Stimulated activated CD4-positive, alpha-beta T cell treated with anti-CD3 and anti-CD28 coated beads, Interleukin-1b, Interleukin-23, amount 100 ng/mL, for 1 hour (primary cell): ENCODE data around the gene TTC9.

ENCODE experiments used
- DNase-seq, 2 donors: peaks; one replicate each; pipeline ENCODE4 v3.0.0-alpha.2; 2020; ENCODE audit warnings: low read depth in 2 of 2

Gene TTC9

GRCh38 chr14:70645892-70646291, 4.2 kb downstream of the TTC9 start:
- DNase-seq: no peak

GRCh38 chr14:70646705-70647104, 5.0 kb downstream of the TTC9 start:
- no peak for DNase-seq

DNA sequence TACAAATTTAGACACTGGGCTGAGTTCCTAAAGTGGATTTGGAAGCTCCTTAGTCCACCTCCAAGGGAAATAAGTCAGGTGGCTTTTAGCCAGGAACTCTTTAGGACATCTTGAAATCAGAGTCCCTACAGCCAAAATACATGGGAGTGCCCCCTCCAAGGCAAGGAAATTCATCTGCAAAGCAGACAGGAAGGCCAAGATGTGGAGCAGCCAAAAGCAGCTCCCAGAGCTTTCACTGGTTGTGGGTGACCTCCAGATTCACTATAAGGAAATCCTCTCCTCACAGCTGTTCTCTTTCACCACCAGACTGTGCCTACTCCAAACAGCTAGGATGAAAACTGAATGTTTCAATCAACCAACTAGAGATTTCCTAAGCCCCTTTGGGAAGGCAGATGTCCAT, 6.6 kb downstream of the TTC9 start:
- no peak for DNase-seq

- no peak for DNase-seq
Observed at GRCh38 chr14:70649803-70650202, 8.1 kb downstream of the TTC9 start.

DNA sequence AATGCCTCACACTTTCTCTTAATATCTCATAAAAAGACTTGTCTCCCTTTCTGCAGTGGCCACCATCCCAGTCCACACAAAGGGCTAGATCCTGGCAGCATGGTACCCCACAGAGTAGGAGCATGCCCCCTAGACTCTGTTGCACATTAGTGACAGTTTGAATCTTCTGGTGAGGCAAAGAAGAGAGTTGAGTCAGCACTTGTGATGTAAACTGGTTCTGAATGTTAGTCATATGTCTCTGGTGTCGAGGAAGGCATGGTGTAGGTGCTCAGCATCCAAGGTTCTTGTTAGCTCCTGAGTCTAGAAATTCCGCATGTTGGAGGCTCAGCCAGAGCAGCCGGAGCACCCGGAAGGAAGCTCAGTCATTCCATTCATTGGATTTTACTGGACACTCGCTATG, 9.8 kb downstream of the TTC9 start:
- no peak for DNase-seq

- no peak for DNase-seq
Observed at GRCh38 chr14:70652871-70653270, 11.2 kb downstream of the TTC9 start.

- no peak for DNase-seq
Observed at GRCh38 chr14:70653662-70654061, 11.9 kb downstream of the TTC9 start.

- DNase-seq: no peak
Observed at GRCh38 chr14:70654632-70655031, 12.9 kb downstream of the TTC9 start.

GRCh38 chr14:70655110-70655826, 13.6 kb downstream of the TTC9 start:
- DNase-seq: peak; percentile 34 to 38

GRCh38 chr14:70658899-70659298, 17.2 kb downstream of the TTC9 start:
- no peak for DNase-seq

DNA sequence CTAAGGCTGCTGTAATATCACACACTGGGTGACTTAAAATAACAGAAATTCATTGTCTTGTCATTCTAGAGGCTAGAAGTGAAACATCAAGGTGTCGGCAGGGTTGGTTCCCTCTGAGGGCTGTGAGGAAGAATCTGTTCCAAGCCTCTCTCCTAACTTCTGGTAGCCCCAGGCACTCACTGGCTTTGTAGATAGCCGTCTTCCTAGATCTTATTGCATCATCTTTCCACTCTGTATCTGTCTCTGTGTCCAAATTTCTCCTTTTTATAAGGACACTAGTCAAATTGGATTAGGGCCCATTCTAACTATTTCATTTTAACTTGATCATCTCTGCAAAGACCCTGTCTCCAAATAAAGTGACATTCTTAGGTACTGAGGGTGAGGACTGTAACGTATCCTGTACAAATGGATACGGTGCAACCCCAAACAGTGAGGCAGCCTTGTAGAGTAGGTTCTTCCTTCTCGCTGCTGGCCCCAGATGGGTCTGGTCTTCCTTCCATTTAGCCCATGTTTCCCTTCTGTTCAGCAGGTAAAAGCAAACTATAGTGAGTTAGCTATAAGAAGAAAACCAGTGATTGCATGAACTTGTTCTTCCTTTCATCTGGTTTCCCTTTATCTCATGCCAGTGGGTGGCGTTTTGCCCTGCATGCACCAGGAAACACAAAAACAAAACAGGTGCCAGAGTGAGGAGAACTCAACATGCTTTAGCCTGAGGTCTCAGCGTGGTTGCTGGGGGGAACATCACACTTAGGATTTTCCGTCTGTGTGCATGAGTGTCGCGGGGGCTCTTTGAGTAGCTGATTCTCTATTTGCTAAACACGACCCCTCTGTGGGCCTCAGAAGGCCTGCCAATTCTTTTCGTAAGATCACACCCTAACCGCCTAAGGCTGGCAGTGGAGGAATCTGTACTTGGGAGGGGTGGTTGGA, 19.5 kb downstream of the TTC9 start:
- no peak for DNase-seq

DNA sequence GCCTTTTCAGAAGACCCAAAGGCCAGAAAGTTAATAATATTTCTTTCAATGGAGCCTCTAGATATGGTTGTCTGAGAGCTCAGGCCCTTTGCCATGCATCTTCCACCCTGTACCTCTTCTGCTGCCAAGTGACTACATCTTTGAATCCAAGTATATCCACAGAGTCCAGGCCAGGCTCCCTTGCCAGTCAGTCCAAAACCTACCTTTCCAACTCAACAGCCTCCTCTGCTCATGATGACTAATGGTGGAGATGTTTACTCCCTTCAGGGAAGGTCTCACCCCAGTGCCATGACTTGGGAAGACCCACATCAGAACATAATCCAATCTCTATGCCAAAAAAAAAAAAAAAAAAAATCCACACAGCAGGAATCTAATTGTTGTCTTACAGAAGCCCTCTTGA, 20.4 kb downstream of the TTC9 start:
- no peak for DNase-seq

DNA sequence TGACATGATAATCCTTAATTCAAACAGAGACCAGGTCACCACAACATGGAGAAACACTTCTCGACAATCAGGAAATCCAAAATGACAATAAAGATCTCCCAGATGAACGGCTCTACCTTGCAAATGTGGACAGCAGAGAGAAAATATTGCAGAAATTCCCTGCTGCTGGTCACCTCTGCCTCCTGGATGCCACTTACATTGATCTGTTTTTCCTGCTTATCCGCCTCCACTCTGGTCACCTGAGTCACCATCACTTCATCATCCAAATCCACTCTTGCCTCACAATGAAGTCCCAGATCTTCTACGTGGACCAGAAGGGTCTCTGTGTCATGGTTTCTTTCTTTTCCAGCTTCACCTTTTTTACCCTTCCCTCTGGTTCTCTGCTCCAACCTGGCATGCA, 21.1 kb downstream of the TTC9 start:
- DNase-seq: no peak

DNA sequence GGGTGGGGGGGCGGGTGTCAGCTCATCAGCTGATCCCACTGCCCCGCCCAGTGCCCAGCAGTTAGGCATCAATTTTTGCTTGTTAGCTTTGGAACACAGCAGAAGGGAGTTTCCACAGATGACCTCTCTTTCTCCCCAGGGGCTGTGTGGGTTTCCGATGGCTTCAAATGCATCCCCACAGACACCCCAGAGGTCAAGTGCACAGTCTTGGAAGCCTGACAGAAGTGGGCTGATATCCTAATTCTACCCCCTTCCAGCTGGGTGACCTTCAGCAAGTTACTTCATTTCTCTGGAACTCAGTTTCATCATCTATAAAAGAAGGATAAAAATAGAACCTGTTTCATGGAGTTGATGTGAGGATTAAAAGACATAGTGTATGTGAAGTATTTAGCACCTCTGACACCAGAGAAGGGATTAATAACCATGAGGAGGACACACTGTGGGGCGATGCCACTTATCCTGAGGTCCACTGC, 22.0 kb downstream of the TTC9 start:
- DNase-seq: no peak

GRCh38 chr14:70664698-70665447, 23.2 kb downstream of the TTC9 start:
- DNase-seq: no peak

GRCh38 chr14:70665448-70666360, 24.0 kb downstream of the TTC9 start:
- DNase-seq: no peak

DNA sequence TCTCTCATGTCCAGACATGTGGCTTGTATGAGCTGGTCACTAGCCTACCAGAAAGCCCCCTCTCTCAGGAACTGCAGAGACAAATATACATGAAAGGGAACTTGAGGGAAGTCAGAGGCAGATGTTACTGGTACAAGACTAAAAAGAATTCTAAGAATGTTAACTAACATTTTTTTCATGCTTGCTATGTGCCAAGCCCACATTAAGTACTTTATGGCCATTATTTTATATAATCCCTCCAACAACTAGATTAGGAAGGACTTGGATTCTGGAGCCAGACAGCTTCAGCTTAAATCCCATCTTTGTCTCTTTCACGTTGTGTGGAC, 24.6 kb downstream of the TTC9 start:
- no peak for DNase-seq

GRCh38 chr14:70670992-70671651, 29.4 kb downstream of the TTC9 start:
- no peak for DNase-seq

GRCh38 chr14:70671652-70672644, 30.2 kb downstream of the TTC9 start:
- no peak for DNase-seq

GRCh38 chr14:70677341-70677740, 35.6 kb downstream of the TTC9 start:
- DNase-seq: no peak
